NCI-H69 (cell line): ENCODE data around the gene SBK3.
"Not testable (repeated sequence)": the region's sequence is repeated elsewhere in the genome, so short reads cannot be mapped to it uniquely, and the experiment has no call there.

Source experiments
- DNase-seq: peaks from one replicate; lab custom pipeline; 2025; lab: John Stamatoyannopoulos, UW

SBK3 gene

GRCh38 chr19:55519451-55520311 is 25.7 kb downstream of the SBK3 start:
- peak; percentile 49 for DNase-seq

GRCh38 chr19:55516878-55517620 is 28.3 kb downstream of the SBK3 start:
- DNase-seq: peak; percentile 96

- no peak for DNase-seq
These were observed 37.2 kb downstream of the SBK3 start for GRCh38 chr19:55508120-55508519.

GRCh38 chr19:55504981-55505380 is 40.4 kb downstream of the SBK3 start:
- no peak for DNase-seq

- DNase-seq: no peak
These were observed 41.1 kb downstream of the SBK3 start for GRCh38 chr19:55504252-55504603.

GRCh38 chr19:55503502-55504251 is 41.7 kb downstream of the SBK3 start:
- DNase-seq: peak; percentile 92

- DNase-seq: no peak
These were observed 42.2 kb downstream of the SBK3 start for GRCh38 chr19:55503157-55503501.

- no peak for DNase-seq
These were observed 43.0 kb downstream of the SBK3 start for GRCh38 chr19:55502197-55502952.

- DNase-seq: no peak
These were observed 44.9 kb downstream of the SBK3 start for GRCh38 chr19:55500368-55500952.

- DNase-seq: peak; percentile 84
These were observed 47.0 kb downstream of the SBK3 start for GRCh38 chr19:55498246-55498840.

- DNase-seq: no peak
These were observed 47.6 kb downstream of the SBK3 start for GRCh38 chr19:55497763-55498162.

GRCh38 chr19:55496820-55497219 is 48.5 kb downstream of the SBK3 start:
- DNase-seq: not testable (repeated sequence)

GRCh38 chr19:55495646-55496349 is 49.5 kb downstream of the SBK3 start:
- DNase-seq: peak; percentile 49

- DNase-seq: no peak
These were observed 51.1 kb downstream of the SBK3 start for GRCh38 chr19:55494172-55494761.

- DNase-seq: no peak
These were observed 51.6 kb downstream of the SBK3 start for GRCh38 chr19:55493645-55494171.

- DNase-seq: no peak
These were observed 52.2 kb downstream of the SBK3 start for GRCh38 chr19:55493052-55493644.

- peak; percentile 84 for DNase-seq
These were observed 52.9 kb downstream of the SBK3 start for GRCh38 chr19:55492362-55492944.

GRCh38 chr19:55491546-55492360 is 53.6 kb downstream of the SBK3 start:
- DNase-seq: no peak
